Measurements from ENCODE around the gene EHMT1. TPM values are rescaled to one million over a fixed set of nuclear protein-coding genes. Genes with fewer than 3 reads are reported as not detected.

The EHMT1 gene
- total and polyA plus RNA-seq, 10 of the 15 experiments (the other 5 are each of a cell fraction or from before 2014, with no cell fraction given): 2.9 to 100 (median 48.1) TPM

DNA sequence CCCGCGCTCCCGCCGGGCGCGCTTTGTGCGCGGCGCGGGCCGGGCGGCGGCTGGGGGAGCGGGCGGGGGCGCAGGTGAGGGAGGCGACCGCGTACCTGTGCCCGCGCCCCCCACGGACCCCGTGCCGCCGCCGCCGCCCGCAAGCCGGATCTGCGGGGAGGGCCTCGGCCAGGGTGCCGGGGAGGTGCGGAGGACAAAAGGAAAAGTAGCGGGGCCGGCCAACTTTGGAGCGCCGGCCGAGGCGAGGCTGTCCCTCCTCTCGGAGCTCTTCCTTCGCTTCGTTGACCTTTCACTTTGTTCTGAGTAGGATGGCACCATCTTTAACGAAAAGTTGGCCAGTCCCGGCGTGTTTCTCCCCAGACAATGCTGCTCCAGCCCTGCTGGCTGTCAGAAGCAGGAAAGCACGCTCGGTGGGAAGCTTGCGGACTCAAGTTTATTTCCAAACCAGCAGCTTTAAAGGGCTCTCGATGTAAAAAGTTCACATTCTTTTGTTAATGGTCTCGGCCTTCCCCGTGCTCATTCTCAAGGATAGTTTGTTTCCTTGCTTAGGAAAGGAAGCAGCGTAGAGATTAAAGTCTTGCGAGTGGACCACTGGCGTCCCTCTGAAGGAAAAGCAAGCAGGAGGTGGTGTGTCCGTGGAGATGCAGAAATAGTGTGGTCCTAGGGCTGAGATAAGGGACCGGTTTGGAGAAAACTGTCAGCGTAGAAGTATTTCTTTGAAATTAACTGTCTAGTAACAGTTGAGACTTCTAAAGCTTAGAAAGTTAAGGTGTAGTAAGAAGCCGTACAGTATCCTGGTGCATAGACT lies 639 bp downstream of the EHMT1 start:
- H3K36me3 ChIP-seq (ENCODE audit: control insufficient read depth in 2 of 2, insufficient read depth in 2 of 2, low read length in 1 of 2): peaks cover 2 to 3% of the 10 kb centered on the region in 2 experiments; a peak in 3 of 4 replicates
- WGBS (ENCODE audit: insufficient coverage, insufficient replicate concordance, low lambda C conversion rate, missing lambda C conversion rate): 2% methylated on average over 19 of the region's 58 CpGs

More for the DNA sequence above, 639 bp downstream of the EHMT1 start:
- Histone ChIP-seq H4K20me1 (ENCODE audit: control insufficient read depth, insufficient read depth) (no peaks in the 10 kb centered on the region), H3K4me3 (peak overlapping the region; percentile 95), H3K27me3 (replicated peaks in 1 of 2; ENCODE audit: control insufficient read depth in 2 of 2, insufficient read depth in 2 of 2, low read length in 1 of 2) (no peaks in the 10 kb centered on the region), H2AFZ (ENCODE audit: control insufficient read depth, low read depth, low read length) (peak overlapping the region; percentile 48), H3K27ac (ENCODE audit: control insufficient read depth, insufficient read depth) (peak overlapping the region; percentile 82), H3K4me2 (ENCODE audit: control insufficient read depth, insufficient read depth) (peak overlapping the region; percentile 75), H3K4me1 (ENCODE audit: control insufficient read depth, insufficient read depth, low read length) (peaks cover 12% of the 10 kb centered on the region), H3K9me3 (replicated peaks; ENCODE audit: control insufficient read depth, insufficient read depth, low read length) (no peaks in the 10 kb centered on the region), H3K9ac (ENCODE audit: control insufficient read depth, insufficient read depth, low read length) (peak overlapping the region; percentile 90), H3K79me2 (ENCODE audit: control insufficient read depth, insufficient read depth, low read length) (peaks cover 65% of the 10 kb centered on the region)
- RAD21 ChIA-PET (ENCODE audit: unreplicated experiment): interaction anchor here (1.0 to 1.2 kb wide), 3 partner anchors 9 to 29 kb away, joined by 3 read pairs; partner anchors contain the start of genes ARRDC1 and ZMYND19
- TF ChIP-seq YY1 (IDR thresholded peaks at IDR 0.05; ENCODE audit: low read depth, low read length) (peak; percentile 58; the same call in 1 of the 2 replicates), POLR2A (IDR thresholded peaks at IDR 0.05; ENCODE audit: low read depth, low read length) (peak; percentile 45; the same call in 1 of the 2 replicates), GATAD2B (conservative IDR thresholded peaks at IDR 0.05; ENCODE audit: low read depth) (0 out of 2 replicates have a peak, but pooled peaks have one; percentile 23), HDGF (IDR thresholded peaks at IDR 0.05) (no peak), BACH1 (IDR thresholded peaks at IDR 0.05; ENCODE audit: borderline replicate concordance) (0 out of 2 replicates have a peak, but pooled peaks have one; percentile 20), NR2F1 (conservative IDR thresholded peaks at IDR 0.05) (peak; percentile 14; the same call in 1 of the 2 replicates)
- TF ChIP-seq, protein P1, sequence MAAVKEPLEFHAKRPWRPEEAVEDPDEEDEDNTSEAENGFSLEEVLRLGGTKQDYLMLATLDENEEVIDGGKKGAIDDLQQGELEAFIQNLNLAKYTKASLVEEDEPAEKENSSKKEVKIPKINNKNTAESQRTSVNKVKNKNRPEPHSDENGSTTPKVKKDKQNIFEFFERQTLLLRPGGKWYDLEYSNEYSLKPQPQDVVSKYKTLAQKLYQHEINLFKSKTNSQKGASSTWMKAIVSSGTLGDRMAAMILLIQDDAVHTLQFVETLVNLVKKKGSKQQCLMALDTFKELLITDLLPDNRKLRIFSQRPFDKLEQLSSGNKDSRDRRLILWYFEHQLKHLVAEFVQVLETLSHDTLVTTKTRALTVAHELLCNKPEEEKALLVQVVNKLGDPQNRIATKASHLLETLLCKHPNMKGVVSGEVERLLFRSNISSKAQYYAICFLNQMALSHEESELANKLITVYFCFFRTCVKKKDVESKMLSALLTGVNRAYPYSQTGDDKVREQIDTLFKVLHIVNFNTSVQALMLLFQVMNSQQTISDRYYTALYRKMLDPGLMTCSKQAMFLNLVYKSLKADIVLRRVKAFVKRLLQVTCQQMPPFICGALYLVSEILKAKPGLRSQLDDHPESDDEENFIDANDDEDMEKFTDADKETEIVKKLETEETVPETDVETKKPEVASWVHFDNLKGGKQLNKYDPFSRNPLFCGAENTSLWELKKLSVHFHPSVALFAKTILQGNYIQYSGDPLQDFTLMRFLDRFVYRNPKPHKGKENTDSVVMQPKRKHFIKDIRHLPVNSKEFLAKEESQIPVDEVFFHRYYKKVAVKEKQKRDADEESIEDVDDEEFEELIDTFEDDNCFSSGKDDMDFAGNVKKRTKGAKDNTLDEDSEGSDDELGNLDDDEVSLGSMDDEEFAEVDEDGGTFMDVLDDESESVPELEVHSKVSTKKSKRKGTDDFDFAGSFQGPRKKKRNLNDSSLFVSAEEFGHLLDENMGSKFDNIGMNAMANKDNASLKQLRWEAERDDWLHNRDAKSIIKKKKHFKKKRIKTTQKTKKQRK (IDR thresholded peaks at IDR 0.05; ENCODE audit: low read depth, low read length): no peak
- BruUV-seq (replicated peaks): no TSS peak
- in situ Hi-C loops (cut with MboI) (no loop called here), intact Hi-C loops (cut with micrococcal nuclease; ENCODE audit: unreplicated experiment) (loop anchor here (2.0 kb wide), 1 partner anchor 41 kb away; the partner anchor contains the start of gene DPH7)
- CTCF ChIA-PET: interaction anchor here (0.9 to 1.6 kb wide), 2 partner anchors 9 to 15 kb away, joined by 3 to 4 read pairs; no protein-coding TSS in a partner anchor
- POLR2A ChIA-PET: interaction anchor here (0.7 to 1.6 kb wide), 3 partner anchors 9 to 27 kb away, joined by 3 to 10 read pairs (median 3); no protein-coding TSS in a partner anchor
- ATAC-seq (peak; percentile 52), FAIRE-seq (no peak), DNase-seq (ENCODE audit: low read depth, low spot score) (no peak)
- SMC1A ChIA-PET (ENCODE audit: uncharacterized antibody, unreplicated experiment): interaction anchor here (1.0 to 1.1 kb wide), 3 partner anchors 9 to 138 kb away, joined by 3 to 5 read pairs (median 3); partner anchors contain the start of gene MRPL41

All from GM12878 (cell line).